ENCODE measurements around the gene PGS1.

PGS1 gene

GRCh38 chr17:78401246-78401645 is 22.8 kb downstream of the PGS1 start:
- H3K27ac ChIP-seq = peak overlapping the region; percentile 60
- no peak for DNase-seq (ENCODE audit: low read depth, low spot score)

- peak overlapping the region; percentile 60 for H3K27ac ChIP-seq
- no peak for DNase-seq (ENCODE audit: low read depth, low spot score)
These were observed 23.4 kb downstream of the PGS1 start for GRCh38 chr17:78401891-78402290.

- no peak for DNase-seq (ENCODE audit: low read depth, low spot score)
- H3K27ac ChIP-seq = no peak overlapping the region
These were observed 25.4 kb downstream of the PGS1 start for GRCh38 chr17:78403822-78404221.

- H3K27ac ChIP-seq = no peak overlapping the region
- DNase-seq (ENCODE audit: low read depth, low spot score) = no peak
These were observed 27.9 kb downstream of the PGS1 start for GRCh38 chr17:78406396-78406795.

- no peak for DNase-seq (ENCODE audit: low read depth, low spot score)
- H3K27ac ChIP-seq = no peak overlapping the region
These were observed 28.5 kb downstream of the PGS1 start for GRCh38 chr17:78406920-78407319.

GRCh38 chr17:78407387-78408000 is 29.0 kb downstream of the PGS1 start:
- DNase-seq (ENCODE audit: low read depth, low spot score) = no peak
- H3K27ac ChIP-seq = no peak overlapping the region

GRCh38 chr17:78408476-78409050 is 30.1 kb downstream of the PGS1 start:
- DNase-seq (ENCODE audit: low read depth, low spot score) = no peak
- H3K27ac ChIP-seq = peak overlapping the region; percentile 9

GRCh38 chr17:78409191-78409928 is 30.9 kb downstream of the PGS1 start:
- H3K27ac ChIP-seq = peak overlapping the region; percentile 9

GRCh38 chr17:78411241-78411857 is 32.9 kb downstream of the PGS1 start:
- DNase-seq (ENCODE audit: low read depth, low spot score) = no peak
- H3K27ac ChIP-seq = no peak overlapping the region

More at GRCh38 chr17:78409191-78409928, 30.9 kb downstream of the PGS1 start:
- no peak for DNase-seq (ENCODE audit: low read depth, low spot score)

GRCh38 chr17:78412403-78412802 is 34.0 kb downstream of the PGS1 start:
- no peak for DNase-seq (ENCODE audit: low read depth, low spot score)
- H3K27ac ChIP-seq = no peak overlapping the region

GRCh38 chr17:78414178-78415162 is 36.0 kb downstream of the PGS1 start:
- no peak for DNase-seq (ENCODE audit: low read depth, low spot score)
- H3K27ac ChIP-seq = no peak overlapping the region

- DNase-seq (ENCODE audit: low read depth, low spot score) = no peak
- H3K27ac ChIP-seq = no peak overlapping the region
These were observed 37.6 kb downstream of the PGS1 start for GRCh38 chr17:78415821-78416711.

GRCh38 chr17:78416791-78417530 is 38.5 kb downstream of the PGS1 start:
- no peak for DNase-seq (ENCODE audit: low read depth, low spot score)
- no peak overlapping the region for H3K27ac ChIP-seq

GRCh38 chr17:78417531-78417909 is 39.1 kb downstream of the PGS1 start:
- no peak overlapping the region for H3K27ac ChIP-seq
- no peak for DNase-seq (ENCODE audit: low read depth, low spot score)

GRCh38 chr17:78418326-78419026 is 40.0 kb downstream of the PGS1 start:
- no peak overlapping the region for H3K27ac ChIP-seq
- DNase-seq (ENCODE audit: low read depth, low spot score) = no peak

GRCh38 chr17:78419970-78420815 is 41.7 kb downstream of the PGS1 start:
- DNase-seq (ENCODE audit: low read depth, low spot score) = no peak
- no peak overlapping the region for H3K27ac ChIP-seq

GRCh38 chr17:78421084-78421533 is 42.7 kb downstream of the PGS1 start:
- H3K27ac ChIP-seq = no peak overlapping the region
- no peak for DNase-seq (ENCODE audit: low read depth, low spot score)

All from epithelial cell of prostate (primary cell).